Measurements from ENCODE around the gene PHLDB1.
"Not testable (repeated sequence)": the region's sequence is repeated elsewhere in the genome, so short reads cannot be mapped to it uniquely, and the experiment has no call there.

PHLDB1 gene

GRCh38 chr11:118606157-118606843 lies 1.1 kb upstream of the PHLDB1 start:
- peak; percentile 50 for DNase-seq

GRCh38 chr11:118606844-118607228 lies 579 bp upstream of the PHLDB1 start:
- DNase-seq, result no peak

- DNase-seq, result peak; percentile 79
These were observed 1.2 kb downstream of the PHLDB1 start for GRCh38 chr11:118608360-118609227.

DNA sequence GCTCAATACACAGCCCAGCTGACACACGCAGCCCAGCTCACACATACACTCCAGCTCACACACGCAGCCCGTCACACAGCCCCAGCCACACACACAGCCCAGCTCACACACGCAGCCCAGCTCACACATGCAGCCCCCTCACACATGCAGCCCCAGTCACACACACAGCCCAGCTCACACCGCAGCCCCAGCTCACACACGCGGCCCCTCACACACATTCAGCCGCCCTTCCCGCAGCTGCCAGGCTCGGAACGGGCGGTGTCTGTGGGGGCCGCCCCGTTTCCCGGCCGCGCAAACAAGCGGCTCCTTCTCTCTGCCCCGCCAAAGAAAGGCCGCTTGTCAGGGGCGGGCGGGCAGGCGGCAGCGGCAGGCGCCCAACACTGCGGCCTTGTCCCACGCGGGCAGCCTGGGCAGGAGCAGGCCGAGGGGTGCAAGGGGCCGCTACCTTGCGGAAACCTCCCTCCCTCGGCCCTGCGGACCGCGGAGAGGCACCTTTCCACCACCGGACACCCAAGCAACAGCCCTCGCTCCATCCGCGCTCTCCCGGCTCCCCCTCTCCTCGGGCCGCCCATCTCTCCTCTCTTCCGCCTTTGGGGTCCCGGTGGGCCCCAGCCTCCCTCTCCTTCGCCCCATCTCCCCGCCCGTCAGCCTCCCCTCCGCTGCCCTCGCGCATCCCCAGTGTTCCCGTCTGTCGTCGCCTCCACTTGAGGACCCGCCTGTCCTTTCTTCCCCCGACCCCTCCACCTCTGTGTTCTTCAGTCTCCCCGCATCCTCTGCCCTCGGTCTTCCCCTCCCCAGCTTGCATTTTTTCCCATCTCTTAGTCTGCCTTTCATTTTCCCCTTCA lies 2.2 kb downstream of the PHLDB1 start:
- peak; percentile 74 for DNase-seq

GRCh38 chr11:118610225-118610772 lies 2.9 kb downstream of the PHLDB1 start:
- no peak for DNase-seq

DNA sequence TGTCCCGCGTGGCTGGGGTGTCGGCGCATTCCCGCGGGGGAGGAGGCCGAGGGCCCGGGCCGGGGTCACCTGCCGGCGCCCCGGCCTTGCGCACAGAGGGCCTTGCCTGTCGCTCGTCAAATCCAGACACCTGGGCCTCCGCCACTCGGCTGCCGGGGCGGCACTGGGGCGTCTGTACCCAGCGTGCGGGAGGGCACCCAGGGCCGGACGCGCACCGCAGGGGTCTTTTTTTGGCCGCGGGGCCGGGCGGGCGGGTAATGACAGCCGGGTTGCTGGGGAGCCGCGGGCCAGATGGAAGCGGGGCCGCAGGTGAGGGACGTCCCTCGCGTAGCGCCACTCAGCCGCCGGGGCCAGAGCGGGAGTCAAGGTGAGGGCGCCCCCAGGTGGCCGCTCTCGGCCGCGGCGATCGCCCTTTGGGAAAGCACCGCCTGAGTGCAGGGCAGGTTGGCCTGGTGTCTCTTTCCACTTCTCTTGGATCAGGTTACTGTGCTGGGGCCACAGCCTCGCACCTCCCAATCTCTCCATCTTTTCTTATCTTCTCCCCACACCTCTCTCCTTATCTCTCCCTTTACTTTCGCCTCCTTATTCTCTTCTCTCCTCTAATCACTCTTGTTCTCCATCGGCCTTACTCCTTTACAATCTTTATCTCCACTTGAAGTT lies 3.5 kb downstream of the PHLDB1 start:
- DNase-seq, result peak; percentile 82

- not testable (repeated sequence) for DNase-seq
These were observed 4.0 kb downstream of the PHLDB1 start for GRCh38 chr11:118611433-118611795.

DNA sequence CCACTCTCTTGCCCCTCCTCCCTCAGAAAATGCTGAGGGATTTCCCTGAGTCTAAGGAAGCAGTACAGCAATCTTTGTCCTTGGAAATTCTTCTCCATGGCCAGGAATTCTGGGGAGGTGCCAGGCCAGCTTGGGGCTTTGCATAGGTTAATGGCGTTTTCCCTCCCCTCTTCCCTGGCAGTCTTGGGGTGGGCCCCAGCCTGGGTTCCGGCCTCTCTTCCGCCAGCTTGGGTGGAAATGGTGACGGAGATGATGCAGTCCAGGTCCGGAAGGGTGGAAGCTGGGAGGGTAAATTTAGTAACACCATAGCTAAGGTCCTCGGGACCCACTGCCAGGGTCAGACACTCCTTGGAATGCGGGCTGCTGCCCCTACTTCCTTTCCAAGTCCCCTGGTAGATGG lies 5.0 kb downstream of the PHLDB1 start:
- DNase-seq, result peak; percentile 83

GRCh38 chr11:118614511-118614910 lies 7.1 kb downstream of the PHLDB1 start:
- DNase-seq, result no peak

DNA sequence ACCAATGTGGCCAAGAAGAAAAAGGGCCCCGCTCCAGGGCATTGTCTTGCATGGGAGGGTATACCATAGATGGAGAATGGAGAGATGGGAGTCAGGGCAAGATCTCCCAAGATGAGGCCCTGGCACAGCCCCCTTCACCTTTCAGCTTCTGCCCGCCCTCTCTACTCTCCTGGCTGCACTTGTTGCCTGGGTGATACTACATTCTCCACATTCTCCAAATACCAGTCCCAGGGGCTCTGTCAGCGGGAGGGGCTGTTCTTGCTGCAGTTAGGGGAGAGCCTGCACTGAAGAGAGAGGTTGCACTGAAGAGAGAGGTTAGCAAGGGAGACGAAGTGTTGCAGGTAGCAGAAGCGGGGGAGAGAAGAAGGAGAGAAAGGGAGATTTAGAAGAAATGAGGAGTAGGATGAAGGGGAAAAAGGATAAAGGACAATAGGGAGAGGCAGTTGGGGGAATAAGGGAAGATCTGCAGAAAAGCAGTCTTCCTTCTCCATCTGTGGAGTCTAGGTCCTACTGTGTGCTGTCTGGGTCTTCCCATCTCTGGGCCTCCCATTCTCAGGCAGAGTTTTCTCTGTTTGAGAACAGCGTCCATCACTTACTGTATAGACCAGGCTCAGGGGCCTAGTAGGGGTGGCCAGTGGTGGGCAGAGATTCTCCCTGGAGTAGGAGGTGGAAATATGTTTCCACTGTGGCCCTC lies 8.0 kb downstream of the PHLDB1 start:
- no peak for DNase-seq

- no peak for DNase-seq
These were observed 8.6 kb downstream of the PHLDB1 start for GRCh38 chr11:118615976-118616371.

DNA sequence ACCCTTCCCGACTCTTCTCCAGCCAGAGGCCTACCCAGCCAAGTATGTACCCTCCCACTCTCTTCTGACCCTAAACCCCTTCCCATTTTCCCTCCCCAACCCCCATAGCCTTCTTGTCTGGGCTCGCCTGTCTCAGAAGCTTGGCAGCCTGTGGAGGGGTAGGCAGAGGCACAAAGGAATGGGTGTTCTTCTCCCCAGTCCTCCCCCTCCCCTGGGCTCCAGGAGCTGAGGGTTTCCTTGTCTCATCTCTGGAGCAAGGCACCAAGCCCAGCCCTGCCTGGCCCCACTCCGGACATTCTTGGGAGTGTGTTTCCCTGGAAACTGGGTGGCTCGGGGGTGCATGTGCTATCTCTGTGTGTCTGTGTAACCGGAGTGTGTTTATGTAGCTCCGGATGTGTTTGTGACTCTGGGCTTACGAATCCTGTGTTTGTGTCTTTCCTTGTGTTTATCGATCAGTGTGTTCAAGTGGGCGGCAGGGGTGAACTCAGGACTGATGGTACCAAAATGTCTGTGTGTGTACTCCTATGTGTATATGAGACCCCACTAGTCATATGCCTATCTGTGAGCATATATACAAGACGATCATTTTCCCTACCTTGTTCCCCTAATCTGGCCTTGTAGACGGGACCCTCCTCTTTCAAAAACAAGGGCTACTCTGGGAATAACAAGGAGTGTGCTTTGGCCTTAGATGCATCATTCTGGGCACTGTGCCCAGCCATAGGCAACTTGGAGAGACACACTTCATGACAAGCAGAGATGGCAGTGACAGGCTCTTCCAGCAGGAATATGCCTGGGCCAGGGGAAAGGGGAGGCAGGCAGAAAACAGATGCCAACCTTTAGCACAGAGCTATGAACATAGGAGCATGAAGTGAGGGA lies 10.9 kb downstream of the PHLDB1 start:
- DNase-seq, result peak; percentile 70

DNA sequence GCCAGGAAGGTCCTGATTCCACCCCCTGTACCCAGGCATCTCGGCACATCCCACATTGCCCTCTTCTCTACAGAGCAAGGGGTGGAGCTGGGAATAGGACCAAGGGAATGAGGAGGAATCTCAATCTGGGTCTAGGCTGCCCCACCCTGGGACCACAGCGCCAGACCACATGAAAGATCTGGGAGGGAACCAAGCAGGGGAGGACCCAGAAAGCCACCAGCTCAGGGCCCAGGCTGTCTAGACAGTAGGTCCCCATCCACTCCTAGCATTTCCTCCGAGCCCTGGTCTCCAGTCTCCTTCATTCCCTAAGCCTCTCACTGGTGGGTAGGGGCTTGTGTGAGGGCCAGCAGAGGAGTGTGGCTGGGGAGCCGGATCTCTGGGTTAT lies 11.6 kb downstream of the PHLDB1 start:
- DNase-seq, result peak; percentile 82

DNA sequence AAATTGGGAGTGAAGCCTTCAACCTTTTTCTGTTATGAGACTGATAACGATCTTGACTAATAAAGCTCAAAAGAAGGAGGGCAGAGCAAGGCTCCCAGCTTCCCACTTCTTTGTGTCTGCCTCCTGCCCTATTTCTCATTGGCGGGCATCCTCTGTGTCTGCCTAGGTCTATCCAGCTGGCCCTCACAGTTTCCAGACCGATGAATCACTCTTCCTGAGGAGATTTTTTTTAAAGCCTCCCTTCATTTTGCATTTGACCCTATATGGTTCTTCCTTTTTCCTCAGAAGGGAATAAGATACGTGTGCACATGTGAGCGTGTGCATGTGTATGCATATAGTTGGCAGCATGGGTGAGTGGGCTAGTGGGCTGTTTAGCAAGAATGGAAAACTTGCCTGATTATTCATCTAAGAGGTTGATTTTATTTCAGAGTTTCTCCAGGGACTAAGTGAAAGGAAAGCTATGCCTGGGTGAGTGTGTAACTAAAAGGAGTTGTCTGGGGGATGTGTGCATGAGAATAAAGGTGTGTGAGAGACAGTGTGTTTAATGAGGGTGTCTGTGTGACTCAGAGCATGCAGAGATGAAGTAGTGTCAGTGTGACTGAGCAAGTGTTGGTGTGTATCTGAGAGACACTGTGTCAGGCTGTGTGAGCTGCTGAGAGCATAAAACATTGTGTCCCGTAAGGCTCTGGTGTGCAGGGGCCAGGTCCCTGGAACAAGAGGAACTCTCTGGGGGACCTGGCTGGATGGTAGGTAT lies 12.2 kb downstream of the PHLDB1 start:
- peak; percentile 78 for DNase-seq

DNA sequence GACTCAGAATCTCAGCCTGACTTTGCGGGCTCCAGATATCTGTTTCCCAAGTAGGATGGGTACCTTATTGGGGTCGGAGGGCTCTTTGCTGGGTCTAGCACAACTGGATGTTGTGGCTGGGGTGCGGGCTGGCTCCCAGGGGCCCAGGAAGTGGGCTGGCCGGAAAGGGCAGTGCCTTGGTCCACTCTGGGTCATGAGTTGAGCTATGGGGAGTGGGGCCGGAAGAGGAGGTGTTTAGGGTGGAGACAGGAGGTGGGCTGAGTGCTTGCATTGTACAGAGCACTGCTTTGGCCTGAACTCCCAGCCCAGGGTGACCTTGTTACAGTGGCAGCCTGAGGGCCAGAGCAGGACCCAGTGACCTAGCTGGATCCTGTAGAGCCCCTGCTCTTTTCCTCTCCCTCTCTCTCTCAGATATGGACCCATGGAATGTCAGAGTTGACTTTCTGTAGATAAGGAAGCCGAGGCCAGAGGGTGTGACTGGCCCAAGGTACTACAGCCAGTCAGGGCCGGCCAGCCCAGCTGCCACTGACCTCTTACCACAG lies 13.2 kb downstream of the PHLDB1 start:
- DNase-seq, result no peak

GRCh38 chr11:118621071-118621783 lies 13.8 kb downstream of the PHLDB1 start:
- peak; percentile 96 for DNase-seq

DNA sequence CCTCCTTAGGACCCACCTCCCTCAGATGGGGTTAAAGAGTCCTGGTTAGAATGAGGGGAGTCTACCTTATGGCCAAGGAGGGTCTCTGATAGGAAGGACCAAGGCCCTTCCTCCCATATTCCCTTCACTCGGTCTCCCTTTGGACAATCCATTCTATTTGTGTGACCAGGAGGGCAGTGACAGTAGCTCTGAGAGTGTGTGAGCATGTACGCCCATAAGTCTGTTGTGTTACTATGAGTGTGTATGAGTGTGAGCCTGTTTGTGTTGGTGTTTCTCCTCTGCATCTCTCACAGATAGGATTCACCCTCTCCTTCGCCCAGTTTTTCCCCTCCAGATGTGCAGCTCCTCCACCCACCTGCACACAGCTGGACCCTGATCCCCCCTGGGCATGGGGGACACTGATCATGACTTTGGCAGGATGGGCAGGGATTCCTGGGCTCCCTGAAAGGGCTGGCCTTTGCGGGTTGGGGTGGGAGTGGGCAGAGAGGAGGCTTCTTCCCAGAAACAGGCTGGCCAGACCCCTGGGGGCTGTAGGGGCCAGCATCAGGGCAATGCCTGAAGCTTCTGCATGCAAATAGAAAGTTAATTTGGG lies 14.5 kb downstream of the PHLDB1 start:
- DNase-seq, result no peak

DNA sequence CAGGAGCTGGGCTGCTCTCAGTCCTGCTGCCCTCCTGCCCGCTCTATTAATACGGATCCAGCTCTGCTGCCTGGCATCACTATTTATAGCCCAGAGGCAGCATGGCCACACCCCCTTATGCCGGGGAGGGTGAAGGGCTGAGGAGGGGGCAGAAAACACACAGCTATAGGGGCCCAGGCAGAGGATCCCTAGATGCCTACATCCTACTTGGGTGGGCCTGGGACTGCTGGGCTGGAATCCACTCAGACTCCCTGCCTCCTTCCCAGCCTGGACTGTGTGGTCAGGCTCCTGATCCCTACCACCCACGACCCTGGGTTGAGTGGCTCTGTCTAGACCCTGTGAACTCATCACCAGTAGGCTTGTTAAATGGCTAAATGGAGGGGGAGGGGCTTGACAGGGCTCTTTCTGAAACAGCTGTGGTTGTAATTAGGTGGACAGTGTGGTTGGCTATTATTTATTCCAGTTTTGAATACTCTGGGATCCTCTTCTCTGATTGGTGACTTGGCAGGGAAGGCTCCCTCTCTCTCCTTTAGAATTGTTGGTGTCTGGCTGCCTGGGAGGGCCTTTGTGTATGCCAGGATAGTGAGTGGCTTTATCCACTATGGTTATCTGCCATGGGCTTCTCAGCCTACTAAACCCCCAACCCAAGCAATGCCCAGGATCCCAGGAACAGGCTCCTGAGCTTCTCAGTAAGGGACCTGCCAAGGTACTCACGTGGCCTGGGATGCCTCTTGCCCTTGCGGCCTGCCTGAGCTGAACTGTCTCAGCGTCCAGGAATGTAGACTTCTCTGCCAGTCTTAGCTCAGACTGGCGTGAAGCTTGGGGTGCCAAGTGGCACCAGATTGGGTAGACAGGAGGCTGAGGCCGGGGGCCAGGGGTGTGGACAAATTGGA lies 15.2 kb downstream of the PHLDB1 start:
- DNase-seq, result peak; percentile 75
